Neural progenitor cell (in vitro differentiated cells): ENCODE data around the gene PON2. TPM values are rescaled to one million over a fixed set of nuclear protein-coding genes. Genes with fewer than 3 reads are reported as not detected.

ENCODE experiments used
- DNase-seq: peaks from one replicate; pipeline ENCODE4 v3.0.0-alpha.2; 2016; ENCODE audit warnings: low spot score
- H2AFZ ChIP-seq: fragments of 200-600 bp; sonication (generic); replicated peaks from 2 replicates; pipeline ENCODE4 v1.6.1; 2016; ENCODE audit warnings: antibody characterized with exemption
- H3F3A ChIP-seq: fragments of 200-600 bp; sonication (generic); 2 replicates; pipeline ENCODE4 v1.6.1; 2016; ENCODE audit warnings: antibody characterized with exemption, low read depth
- H3K27ac ChIP-seq: fragments of 200-600 bp; sonication (generic); 2 replicates; pipeline ENCODE4 v1.5.1; 2016; ENCODE audit warnings: mild to moderate bottlenecking
- H3K27me3 ChIP-seq: fragments of 200-600 bp; sonication (generic); 2 replicates; pipeline ENCODE4 v1.6.1; 2016; ENCODE audit warnings: mild to moderate bottlenecking, moderate library complexity
- H3K36me3 ChIP-seq: fragments of 200-600 bp; sonication (generic); 2 replicates; pipeline ENCODE4 v1.5.1; 2016
- H3K4me1 ChIP-seq: fragments of 200-600 bp; sonication (generic); 2 replicates; pipeline ENCODE4 v1.6.1; 2016; ENCODE audit warnings: mixed run types
- H3K4me2 ChIP-seq: fragments of 200-600 bp; sonication (generic); 2 replicates; pipeline ENCODE4 v1.6.1; 2016
- H3K4me3 ChIP-seq: fragments of 200-600 bp; sonication (generic); 2 replicates; pipeline ENCODE4 v1.5.1; 2016
- H3K79me2 ChIP-seq: fragments of 200-600 bp; sonication (generic); 2 replicates; pipeline ENCODE4 v1.6.1; 2016; ENCODE audit warnings: low read depth
- H3K9ac ChIP-seq: fragments of 200-600 bp; sonication (generic); 2 replicates; pipeline ENCODE4 v1.6.1; 2016
- H3K9me3 ChIP-seq: fragments of 200-600 bp; sonication (generic); 2 replicates; pipeline ENCODE4 v1.5.1; 2016; ENCODE audit warnings: low read depth
- H4K20me1 ChIP-seq: fragments of 200-600 bp; sonication (generic); 2 replicates; pipeline ENCODE4 v1.6.1; 2016; ENCODE audit warnings: low read depth
- H3K27ac Mint-ChIP-seq: 3 replicates; pipeline ENCODE4 v1.8.0; 2021; ENCODE audit warnings: mixed read lengths
- H3K27me3 Mint-ChIP-seq: 2 replicates; pipeline ENCODE4 v1.8.0; 2022; ENCODE audit warnings: low read depth, mild to moderate bottlenecking, inconsistent platforms, moderate library complexity, mixed read lengths; ENCODE audit not compliant: insufficient read depth
- H3K36me3 Mint-ChIP-seq: 3 replicates; pipeline ENCODE4 v1.8.0; 2021; ENCODE audit warnings: mixed read lengths
- H3K4me1 Mint-ChIP-seq: 3 replicates; pipeline ENCODE4 v1.8.0; 2021; ENCODE audit warnings: mixed read lengths
- H3K4me3 Mint-ChIP-seq: 3 replicates; pipeline ENCODE4 v1.8.0; 2021; ENCODE audit warnings: mild to moderate bottlenecking, moderate library complexity, mixed read lengths
- H3K9me3 Mint-ChIP-seq: 3 replicates; pipeline ENCODE4 v1.8.0; 2020; ENCODE audit warnings: mixed read lengths
- CTCF ChIP-seq: fragments of 200-600 bp; sonication (generic); IDR thresholded peaks from 2 replicates; pipeline ENCODE4 v1.5.1; 2017; ENCODE audit warnings: antibody characterized with exemption, mild to moderate bottlenecking
- EZH2 ChIP-seq: fragments of 200-600 bp; sonication (generic); IDR thresholded peaks from 2 replicates; pipeline ENCODE4 v1.6.1; 2017; ENCODE audit warnings: antibody characterized with exemption, mild to moderate bottlenecking, moderate library complexity
- EZH2phosphoT487 ChIP-seq: fragments of 200-600 bp; sonication (generic); IDR thresholded peaks from 2 replicates; pipeline ENCODE4 v1.6.1; 2017; ENCODE audit warnings: antibody characterized with exemption
- total RNA-seq: library from RNA; depleted of rRNA; stranded (reverse); fragments of >200 nt; gene quantifications from 2 replicates; pipeline ENCODE4 v1.2.3, GENCODE V29; 2015; ENCODE audit warnings: low replicate concordance

Gene PON2
- total RNA-seq, 1 donor from 2014 or later = 190 TPM

- Mint-ChIP-seq H3K4me3 (no peak overlapping the region), H3K4me1 (peaks cover 3% of the 10 kb centered on the region), H3K27me3 (no peaks in the 10 kb centered on the region), H3K27ac (no peak overlapping the region), H3K36me3 (peaks cover 3% of the 10 kb centered on the region), H3K9me3 (peaks cover 21% of the 10 kb centered on the region)
- no peaks in the 10 kb centered on the region for H3F3A ChIP-seq
- no peak for DNase-seq
- no peak overlapping the region for H3K27ac ChIP-seq
- no peaks in the 10 kb centered on the region for H4K20me1 ChIP-seq
- no peaks in the 10 kb centered on the region for H3K79me2 ChIP-seq
- H2AFZ ChIP-seq = no peak overlapping the region
- no peak overlapping the region for H3K4me3 ChIP-seq
- no peaks in the 10 kb centered on the region for H3K9me3 ChIP-seq
- H3K4me2 ChIP-seq = no peak overlapping the region
- no peaks in the 10 kb centered on the region for H3K27me3 ChIP-seq
- no peaks in the 10 kb centered on the region for H3K4me1 ChIP-seq
- H3K9ac ChIP-seq = no peak overlapping the region
- TF ChIP-seq EZH2 (no peak), EZH2phosphoT487 (no peak), CTCF (no peak)
- no peaks in the 10 kb centered on the region for H3K36me3 ChIP-seq
Measured at GRCh38 chr7:95375591-95376257, 59.1 kb downstream of the PON2 start.

GRCh38 chr7:95373323-95373722 lies 61.5 kb downstream of the PON2 start:
- H3K4me3 Mint-ChIP-seq = no peak overlapping the region
- H3K9me3 Mint-ChIP-seq = peaks cover 8% of the 10 kb centered on the region
- no peak overlapping the region for H3K27ac Mint-ChIP-seq

GRCh38 chr7:95368235-95368634 lies 66.6 kb downstream of the PON2 start:
- no peak overlapping the region for H3K27ac Mint-ChIP-seq
- TF ChIP-seq CTCF = no peak
- TF ChIP-seq EZH2 = no peak
- TF ChIP-seq EZH2phosphoT487 = no peak
- no peaks in the 10 kb centered on the region for H3F3A ChIP-seq

More at GRCh38 chr7:95373323-95373722, 61.5 kb downstream of the PON2 start:
- Histone ChIP-seq H3K4me2 (no peak overlapping the region), H3K79me2 (no peaks in the 10 kb centered on the region), H3K27me3 (no peaks in the 10 kb centered on the region), H3K4me1 (no peaks in the 10 kb centered on the region), H3K9me3 (no peaks in the 10 kb centered on the region), H2AFZ (no peak overlapping the region), H3K4me3 (no peak overlapping the region), H3K36me3 (no peaks in the 10 kb centered on the region), H3F3A (no peaks in the 10 kb centered on the region), H4K20me1 (no peaks in the 10 kb centered on the region), H3K27ac (no peak overlapping the region), H3K9ac (no peak overlapping the region)
- Mint-ChIP-seq H3K4me1 (peaks cover 3% of the 10 kb centered on the region), H3K27me3 (no peaks in the 10 kb centered on the region), H3K36me3 (no peaks in the 10 kb centered on the region)
- no peak for DNase-seq
- TF ChIP-seq CTCF = peak; percentile 11
- TF ChIP-seq EZH2phosphoT487 = no peak
- TF ChIP-seq EZH2 = no peak

More at GRCh38 chr7:95368235-95368634, 66.6 kb downstream of the PON2 start:
- no peaks in the 10 kb centered on the region for H3K36me3 ChIP-seq
- no peaks in the 10 kb centered on the region for H3K9me3 ChIP-seq
- no peak overlapping the region for H3K4me3 ChIP-seq
- no peaks in the 10 kb centered on the region for H4K20me1 ChIP-seq
- Mint-ChIP-seq H3K4me1 (no peaks in the 10 kb centered on the region), H3K27me3 (no peaks in the 10 kb centered on the region), H3K4me3 (no peak overlapping the region), H3K9me3 (peaks cover 2% of the 10 kb centered on the region), H3K36me3 (no peaks in the 10 kb centered on the region)
- no peaks in the 10 kb centered on the region for H3K4me1 ChIP-seq
- H3K9ac ChIP-seq = no peak overlapping the region
- no peak overlapping the region for H2AFZ ChIP-seq
- H3K27ac ChIP-seq = no peak overlapping the region
- H3K27me3 ChIP-seq = no peaks in the 10 kb centered on the region
- no peak for DNase-seq
- no peaks in the 10 kb centered on the region for H3K79me2 ChIP-seq
- H3K4me2 ChIP-seq = no peak overlapping the region
